HG02763 (cell line): ENCODE results near the gene ABTB2.
"Not testable (repeated sequence)": the region's sequence is repeated elsewhere in the genome, so short reads cannot be mapped to it uniquely, and the experiment has no call there.

Source experiments
- ATAC-seq: cut with Tn5 transposase; IDR thresholded peaks from one replicate; pipeline ENCODE4 v1.9.1; 2021; ENCODE audit warnings: mild to moderate bottlenecking, moderate library complexity; ENCODE audit not compliant: unreplicated experiment

Gene ABTB2

DNA sequence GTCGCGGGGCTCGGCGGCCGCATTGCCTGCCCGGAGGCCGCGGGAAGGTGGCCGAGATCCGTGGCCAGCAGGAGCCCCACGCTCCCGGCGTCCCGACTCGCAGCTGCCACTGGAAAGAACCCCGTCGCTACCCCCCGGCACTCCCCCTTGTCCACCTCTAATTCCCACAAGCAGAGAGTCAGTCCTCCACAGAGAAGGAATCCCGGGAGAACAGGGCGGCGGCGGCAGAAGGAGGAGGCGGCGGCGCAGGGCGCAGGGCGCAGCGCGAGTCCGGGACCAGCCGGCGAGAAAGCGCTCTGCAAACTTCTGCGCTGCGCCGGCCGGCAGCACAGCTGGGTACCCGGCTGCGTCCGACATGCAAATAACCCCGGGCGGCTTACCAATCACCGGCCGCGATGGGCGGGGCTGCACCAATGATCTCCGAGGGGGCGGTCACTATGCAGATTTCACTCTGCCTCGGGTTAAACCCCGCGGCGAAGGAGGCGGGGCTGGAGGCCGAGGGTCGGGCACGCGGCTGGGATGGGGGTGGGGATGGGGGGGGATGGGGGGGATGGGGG, at the start of gene ABTB2:
Gene ABTB2, minus strand, starts transcription at position 310 of the 557 bp plus-strand sequence.
- ATAC-seq, result peak; percentile 88

DNA sequence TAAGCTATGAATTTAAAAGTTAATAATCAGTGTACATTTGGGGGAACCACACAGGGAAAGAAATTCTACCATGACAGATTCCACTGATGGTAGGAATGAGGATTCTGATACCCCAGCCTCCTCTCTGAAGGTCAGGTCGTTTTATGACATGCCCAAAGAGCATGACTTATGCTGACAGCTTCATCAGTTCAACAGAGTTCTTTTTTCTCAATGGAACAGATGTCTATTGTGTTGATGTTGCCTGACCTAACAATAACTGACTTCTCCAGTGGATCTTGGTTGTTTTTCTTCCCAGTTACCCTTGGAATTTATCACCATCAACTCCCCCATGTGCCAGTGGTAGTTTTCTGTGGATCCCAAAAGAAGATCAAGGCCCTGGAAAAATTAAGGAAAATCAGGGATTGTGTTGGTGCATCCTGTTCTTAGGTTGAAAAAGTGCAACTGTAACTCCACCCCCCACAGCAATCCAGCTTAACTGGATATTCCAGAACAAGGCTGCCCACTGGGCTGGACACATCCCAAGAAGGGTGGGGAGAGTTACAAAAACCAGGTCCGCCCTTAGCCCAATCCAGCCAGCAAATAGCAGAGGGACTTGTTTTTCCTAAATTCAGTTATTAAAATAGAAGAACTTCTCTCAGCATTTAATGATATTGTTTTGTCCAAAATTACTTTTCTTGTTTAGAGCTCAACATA, 49.5 kb upstream of the ABTB2 start:
- ATAC-seq, result no peak

DNA sequence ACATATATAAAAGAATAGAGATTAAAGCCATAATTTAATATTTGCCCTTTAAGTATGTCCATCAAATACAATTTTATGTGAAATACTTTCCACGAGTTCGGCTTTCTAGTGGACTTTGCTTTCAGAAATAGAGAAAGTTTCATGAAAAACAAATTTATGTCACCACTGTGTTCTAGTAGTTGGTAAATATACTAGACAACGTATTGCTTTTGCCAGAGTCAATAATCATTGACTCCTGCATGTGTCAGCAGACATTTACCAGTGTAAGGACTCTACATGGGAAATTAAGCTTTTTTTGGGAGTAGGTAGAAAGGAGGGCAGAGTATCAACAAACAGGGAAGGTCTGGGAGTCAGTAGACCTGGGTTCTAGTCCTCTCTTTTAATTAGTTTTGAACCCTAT, 48.6 kb upstream of the ABTB2 start:
- ATAC-seq, result no peak

DNA sequence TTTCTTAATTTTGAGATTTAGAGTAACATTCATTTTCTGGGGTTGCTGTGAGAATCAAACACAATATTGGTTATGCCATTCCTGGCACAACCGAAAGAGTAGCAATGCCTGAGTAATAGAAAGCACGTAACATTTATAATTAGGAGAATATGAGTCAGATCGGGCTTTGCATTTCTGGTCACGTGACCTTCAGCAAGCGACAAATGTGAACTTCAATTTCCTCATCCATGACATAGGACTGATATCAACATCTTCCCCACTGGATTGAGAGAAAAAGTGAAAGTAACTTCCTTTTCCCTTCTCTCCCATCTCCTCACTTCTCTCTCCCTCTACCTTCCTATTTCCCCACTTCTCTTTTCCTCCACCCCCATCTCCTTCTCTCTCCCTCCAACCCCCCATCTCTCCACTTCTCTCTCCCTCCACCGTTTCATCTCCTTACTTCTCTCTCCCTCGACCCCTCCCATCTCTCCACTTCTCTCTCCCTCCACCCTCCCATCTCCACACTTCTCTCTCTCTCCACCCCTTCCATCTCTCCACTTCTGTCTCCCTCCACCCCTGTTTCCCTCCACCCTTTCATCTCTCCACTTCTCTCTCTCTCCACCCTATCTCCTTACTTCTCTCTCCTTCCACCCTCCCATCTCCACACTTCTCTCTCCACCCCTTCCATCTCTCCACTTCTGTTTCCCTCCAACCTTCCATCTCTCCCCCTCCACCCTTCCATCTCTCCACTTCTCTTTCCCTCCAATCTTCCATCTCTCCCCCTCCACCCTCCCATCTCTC, 47.5 kb upstream of the ABTB2 start:
- ATAC-seq, result no peak

DNA sequence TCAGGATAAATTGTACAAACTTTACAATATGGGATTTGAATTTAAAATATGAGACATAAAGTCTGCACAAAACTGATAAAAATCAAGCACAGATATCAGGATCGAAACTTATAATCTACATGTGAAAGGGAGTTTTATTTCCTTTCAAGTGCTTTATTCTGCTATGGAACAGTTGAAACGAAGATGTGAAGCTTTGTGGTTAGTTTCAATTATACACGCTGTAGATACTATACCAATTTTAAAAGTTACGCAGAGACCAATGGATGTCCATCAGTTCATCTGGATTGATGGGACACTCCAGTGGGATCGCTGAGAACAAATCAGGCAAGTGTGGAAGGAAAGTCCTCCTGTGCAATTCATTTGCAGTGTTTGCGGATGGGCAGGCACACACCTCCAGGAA, 46.5 kb upstream of the ABTB2 start:
- no peak for ATAC-seq

DNA sequence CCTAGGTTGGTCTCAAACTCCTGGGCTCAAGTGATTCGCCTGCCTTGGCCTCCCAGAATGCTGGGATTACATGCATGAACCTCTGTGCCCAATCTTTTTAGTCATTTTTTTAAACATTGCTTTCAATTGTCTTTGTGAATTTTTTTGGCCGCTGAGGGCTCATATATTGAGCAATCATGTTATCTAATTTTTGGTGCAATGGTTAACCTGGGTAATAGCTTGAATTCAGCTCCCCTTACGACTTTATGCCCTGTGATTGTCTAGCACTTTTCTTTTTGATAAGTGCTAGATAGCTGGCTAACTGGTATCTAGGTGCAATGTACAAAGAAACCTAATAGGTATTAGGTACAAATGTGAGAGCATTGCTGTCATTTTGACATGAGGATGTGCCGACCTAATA, 45.6 kb upstream of the ABTB2 start:
- no peak for ATAC-seq

DNA sequence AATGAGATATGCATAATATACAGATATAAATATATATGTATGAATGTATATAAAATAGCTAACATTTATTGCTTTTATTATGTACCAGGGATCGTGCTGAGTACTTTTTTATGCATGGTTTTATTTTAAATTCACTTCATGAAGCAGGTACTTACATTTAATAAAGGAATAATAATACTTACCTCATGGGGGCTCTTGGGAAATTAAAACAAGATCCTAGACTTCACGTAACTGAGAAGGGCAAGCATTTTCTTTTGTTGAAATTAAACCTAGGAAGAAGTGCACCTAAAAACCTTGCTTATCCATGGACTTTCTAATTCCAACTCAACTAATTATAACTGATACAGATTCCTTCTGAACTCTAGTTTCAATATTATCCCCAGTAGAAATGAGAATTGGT, 40.0 kb upstream of the ABTB2 start:
- no peak for ATAC-seq

DNA sequence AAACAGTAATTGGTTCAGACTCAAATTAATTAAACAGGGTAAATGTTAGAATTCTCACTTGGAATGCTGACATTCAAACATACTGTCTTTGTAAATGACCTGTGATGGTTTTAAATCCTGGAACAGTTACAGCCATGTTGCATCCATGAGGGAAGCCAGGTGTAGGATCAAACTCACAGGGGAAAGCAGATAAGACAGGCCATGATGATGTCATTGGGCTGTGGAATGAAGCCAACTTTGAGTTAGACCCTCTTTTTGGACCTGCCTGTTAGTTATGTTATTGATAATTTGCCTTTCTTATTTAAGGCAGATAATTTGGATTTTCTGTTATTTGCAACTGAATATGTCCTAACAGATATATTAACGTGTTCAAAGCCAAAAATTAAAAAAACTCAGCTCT, 39.3 kb upstream of the ABTB2 start:
- ATAC-seq, result no peak

DNA sequence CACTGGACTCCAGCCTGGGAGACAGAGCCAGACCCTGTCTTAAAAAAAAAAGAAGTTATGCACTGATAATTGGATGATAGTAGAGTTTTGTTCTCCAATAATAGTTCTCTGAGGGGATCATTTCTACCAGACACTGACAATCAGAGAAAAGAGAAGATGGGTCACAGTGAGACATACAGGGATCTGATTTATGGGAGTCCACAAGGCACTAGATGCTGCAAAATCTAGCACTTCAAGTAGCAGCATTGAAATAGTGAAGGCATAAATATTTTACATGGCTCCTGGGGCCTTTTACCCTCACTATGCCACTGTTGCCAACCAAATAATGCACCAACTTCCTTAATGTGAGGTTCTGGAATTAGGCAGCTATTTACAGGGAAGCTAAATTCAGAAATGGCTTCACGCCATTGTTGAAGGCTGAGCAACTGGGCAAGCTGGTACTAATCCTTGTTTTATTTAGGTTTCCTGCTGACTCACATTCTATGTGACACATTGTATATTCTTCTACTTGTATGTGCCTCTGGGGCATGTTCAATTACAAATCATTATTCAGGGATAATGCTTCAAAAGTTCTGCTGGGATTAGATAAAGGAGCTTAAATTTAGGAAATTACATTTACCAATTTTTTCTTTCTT, 38.2 kb upstream of the ABTB2 start:
- no peak for ATAC-seq

DNA sequence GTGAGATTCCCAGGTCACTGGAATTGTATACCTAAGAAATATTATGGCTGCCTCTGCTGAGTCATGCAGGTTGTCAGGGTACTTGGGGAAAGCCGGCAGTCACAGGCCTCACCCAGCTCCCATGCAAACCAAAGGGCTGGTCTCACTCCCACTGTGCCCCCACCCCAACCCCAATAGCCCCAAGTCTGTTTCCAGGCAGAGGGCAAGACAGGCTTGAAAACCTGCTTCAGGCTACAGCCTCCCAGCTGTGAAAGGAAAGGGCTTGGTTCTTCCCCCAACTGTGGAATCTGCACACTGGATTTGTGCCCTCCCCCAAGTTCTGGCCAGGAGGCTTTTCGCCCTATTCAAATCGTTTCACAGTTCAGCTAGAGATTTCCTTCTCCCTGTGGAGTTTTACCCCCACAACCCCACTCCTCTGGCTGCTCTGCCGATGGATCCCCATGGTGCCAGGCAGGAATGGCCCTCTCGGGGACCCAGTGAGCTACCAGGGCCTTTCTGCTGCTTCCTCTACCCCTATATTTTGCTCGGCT, 37.0 kb upstream of the ABTB2 start:
- no peak for ATAC-seq

DNA sequence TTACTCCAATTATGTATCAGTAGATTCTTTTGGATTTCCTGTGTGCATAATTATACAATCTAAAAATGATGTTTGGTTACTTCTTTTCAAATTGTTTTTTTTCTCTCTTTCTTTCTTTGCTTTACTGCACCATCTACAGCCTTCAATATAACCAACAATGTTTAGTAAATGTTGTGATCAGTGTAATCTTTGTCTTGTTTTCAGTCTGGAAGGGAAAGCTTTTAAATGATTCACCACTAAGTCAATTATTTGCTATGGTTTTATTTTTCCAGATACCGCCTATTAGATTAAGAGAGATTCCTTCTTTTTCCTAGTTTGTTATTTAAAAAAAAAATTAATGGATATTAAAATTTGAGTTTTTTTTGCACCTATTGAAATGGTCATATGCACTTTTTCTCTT, 29.8 kb upstream of the ABTB2 start:
- ATAC-seq, result no peak

DNA sequence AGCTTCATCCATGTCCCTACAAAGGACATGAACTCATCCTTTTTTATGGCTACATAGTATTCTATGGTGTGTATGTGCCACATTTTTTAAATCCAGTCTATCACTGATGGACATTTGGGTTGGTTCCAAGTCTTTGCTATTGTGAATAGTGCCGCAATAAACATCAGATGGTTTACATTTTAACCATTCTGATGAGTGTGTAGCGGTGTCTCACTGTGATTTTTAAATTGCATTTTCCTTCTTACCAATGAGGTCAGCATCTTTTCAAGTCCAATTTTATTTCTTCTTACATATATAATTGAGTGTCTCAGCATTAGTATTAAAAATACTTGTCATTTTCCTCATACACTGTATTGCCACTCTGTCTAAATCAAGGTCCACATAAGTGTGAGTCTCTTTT, 28.5 kb upstream of the ABTB2 start:
- ATAC-seq, result not testable (repeated sequence)

DNA sequence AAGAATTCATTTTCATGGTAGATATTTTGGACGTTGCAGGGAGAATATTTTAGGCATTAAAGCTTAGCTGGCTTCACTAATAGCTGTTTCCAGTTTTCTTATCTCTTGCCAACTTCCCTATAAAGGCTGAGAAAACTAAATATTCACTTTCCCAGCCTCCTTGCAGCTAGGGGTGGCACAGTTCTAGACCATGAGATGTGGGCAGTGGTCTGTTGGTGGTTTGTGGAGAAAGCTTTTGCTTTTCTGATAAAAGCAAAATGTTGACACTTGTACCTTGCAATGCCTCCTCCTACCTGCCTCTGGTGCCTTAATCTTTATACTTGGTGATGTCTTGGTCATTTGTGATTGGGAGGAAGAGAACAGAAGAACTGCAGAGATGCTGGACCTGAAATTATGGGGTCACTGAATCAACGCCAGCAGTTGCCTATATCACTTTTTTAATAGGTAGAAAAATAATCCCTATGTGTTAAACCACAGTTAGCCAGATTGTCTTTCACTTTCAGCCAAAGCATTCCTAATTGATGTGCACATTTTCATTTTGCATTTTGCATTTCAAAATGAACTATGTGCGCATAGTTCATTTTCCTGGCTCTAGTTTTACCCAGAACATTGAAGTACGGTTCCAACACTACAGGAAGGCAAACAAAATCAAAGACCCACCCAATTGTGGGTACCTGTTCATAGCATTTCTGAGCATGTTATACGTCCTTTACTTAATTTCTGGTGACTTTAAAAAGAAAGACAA, 24.9 kb upstream of the ABTB2 start:
- no peak for ATAC-seq

DNA sequence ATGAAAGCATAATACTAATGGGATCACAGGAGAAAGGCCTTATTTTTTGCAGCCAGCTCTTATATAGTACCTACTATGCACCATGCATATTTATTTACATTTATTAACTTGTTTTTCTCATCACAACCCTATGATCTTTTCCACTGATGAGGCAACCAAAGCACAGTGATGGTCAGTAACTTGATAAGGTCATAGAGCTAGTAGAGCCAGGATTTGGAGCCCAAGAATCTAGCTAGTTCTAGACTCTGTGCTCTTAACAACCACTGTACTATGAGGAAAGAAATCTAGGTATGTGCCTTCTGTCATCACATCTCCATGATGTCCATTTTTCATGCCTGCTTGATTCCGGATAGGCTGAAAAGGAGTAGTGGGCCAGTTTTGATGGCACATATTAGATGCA, 24.0 kb upstream of the ABTB2 start:
- ATAC-seq, result no peak

DNA sequence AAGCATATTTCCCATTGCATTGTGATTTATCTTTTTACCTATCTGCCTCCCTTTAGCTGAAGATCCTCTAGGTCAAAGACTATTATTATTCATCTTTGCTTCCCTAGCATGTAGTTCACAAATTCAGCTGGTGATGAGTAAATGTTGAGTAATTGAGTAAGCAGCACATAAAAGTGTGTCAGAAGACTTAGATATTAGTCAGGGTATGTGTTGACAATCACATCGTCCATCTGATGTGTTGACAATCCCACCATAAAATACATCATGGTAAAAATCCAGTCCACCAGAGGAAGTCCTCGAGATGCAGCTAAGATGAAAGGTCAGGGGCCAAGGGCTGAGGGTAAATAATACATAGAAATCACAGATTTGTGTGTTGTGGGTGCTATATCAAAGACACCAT, 22.9 kb upstream of the ABTB2 start:
- ATAC-seq, result no peak

DNA sequence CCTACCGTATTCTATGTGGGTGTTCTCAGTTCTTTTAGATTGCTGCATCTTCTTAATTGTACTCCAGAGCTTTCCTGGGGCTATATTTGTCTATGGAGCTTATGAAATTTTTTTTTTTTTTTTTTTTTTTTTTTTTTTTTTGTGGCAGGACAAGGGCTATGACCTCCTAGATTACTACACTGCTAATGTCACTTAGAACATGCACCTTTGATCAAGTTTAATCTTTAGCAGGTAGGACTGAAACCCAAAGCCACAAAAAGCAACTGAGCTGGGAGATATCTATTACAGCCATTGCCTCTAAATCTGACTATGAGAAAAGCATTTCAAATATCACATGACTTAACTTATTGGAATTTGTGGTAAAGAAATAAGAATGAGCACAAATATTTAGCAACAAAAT, 21.7 kb upstream of the ABTB2 start:
- ATAC-seq, result no peak

DNA sequence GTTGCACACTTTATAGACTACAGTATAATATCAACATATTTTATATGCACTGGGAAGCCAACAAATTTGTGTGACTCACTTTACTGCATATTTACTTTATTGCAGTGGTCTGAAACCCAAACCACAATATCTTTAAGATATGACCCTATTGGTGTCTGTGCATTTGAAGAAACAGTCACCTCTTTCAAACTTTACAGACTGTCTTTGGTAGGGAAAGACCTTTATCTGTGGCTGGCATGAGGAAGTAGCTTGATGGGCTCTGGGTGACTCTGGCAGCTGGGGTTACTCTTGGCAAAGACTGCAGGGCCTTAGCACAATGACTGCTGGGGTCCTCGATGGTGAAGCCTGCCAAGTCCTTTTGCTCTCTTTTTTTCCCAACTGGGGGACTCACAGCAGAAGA, 21.3 kb upstream of the ABTB2 start:
- ATAC-seq, result no peak

DNA sequence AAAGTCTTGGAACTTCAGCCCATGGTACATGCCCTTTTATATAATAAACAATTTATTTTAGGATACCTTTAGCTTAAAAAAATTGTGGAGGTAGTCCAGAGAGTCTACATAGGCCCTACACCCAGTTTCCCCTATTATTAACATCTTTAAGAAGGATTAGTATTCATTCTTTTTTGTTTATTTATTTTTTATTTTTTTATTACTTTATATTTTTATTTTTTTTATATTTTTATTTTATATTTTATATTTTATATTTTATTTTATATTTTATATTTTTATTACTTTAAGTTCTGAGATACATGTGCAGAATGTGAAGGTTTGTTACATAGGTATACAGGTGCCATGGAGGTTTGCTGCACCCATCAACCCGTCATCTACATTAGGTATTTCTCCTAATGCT, 15.9 kb upstream of the ABTB2 start:
- no peak for ATAC-seq

DNA sequence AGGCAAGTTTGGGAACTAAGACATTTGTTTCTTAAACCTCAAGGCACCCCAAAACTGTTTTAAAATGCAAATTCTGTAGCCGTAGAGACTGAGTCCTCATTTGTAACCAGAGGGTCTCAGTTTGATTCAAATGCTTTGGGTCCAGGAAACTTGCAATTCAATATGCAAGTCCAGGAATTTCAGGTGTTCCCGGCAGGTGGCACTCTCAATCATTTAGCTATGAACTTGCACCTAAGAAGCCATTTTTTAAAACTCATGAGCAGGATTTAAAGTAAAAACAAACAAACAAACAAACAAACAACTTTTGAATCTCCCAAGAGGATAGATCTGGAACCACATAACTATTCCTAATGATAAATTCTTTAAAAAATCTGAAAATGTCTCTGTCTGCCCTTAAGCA, 8.7 kb upstream of the ABTB2 start:
- no peak for ATAC-seq

DNA sequence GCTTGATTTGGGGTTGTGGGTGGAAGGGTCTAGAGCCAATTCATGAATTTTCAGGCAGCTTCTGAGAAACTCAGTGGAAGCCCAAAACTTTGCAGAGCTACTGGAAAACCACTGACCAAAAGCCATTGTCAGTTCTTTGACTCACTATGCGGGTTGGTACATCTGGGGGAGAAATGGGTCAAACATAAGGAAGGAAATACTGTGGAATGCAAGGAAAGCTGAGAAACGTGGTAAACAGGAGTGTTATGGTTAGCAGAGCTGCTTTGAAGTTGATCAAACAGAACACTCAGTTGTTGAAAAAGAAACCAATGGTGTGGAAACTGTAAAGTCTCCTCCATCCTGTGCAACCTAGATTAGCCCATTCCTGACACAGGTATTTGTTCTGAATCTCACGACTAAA, 6.3 kb upstream of the ABTB2 start:
- no peak for ATAC-seq
